Karpas-422 (cell line): ENCODE measurements around the gene TRMU. TPM values are rescaled to one million over a fixed set of nuclear protein-coding genes. Genes with fewer than 3 reads are reported as not detected.

Source experiments
- DNase-seq: peaks from one replicate; pipeline ENCODE4 v3.0.0-alpha.2; 2015
- H2AFZ ChIP-seq: fragments of 200-600 bp; sonication (generic); 2 replicates; pipeline ENCODE4 v1.6.1; 2014; ENCODE audit warnings: antibody characterized with exemption, low read length, mixed read lengths
- H3K27ac ChIP-seq: fragments of 200-600 bp; sonication (generic); 2 replicates; pipeline ENCODE4 v1.5.1; 2014; ENCODE audit warnings: mild to moderate bottlenecking, low read length, moderate library complexity
- H3K27me3 ChIP-seq: fragments of 200-600 bp; sonication (generic); 2 replicates; pipeline ENCODE4 v1.6.1; 2014; ENCODE audit warnings: low read length, mixed read lengths
- H3K36me3 ChIP-seq: fragments of 200-600 bp; sonication (generic); 2 replicates; pipeline ENCODE4 v1.6.1; 2014; ENCODE audit warnings: low read length, mixed read lengths; ENCODE audit not compliant: insufficient read depth
- H3K4me1 ChIP-seq: fragments of 200-600 bp; sonication (generic); 2 replicates; pipeline ENCODE4 v1.6.1; 2014; ENCODE audit warnings: mild to moderate bottlenecking, low read length, mixed read lengths
- H3K4me2 ChIP-seq: fragments of 200-600 bp; sonication (generic); 2 replicates; pipeline ENCODE4 v1.6.1; 2014; ENCODE audit warnings: low read length, low read depth, mild to moderate bottlenecking; ENCODE audit not compliant: poor library complexity, severe bottlenecking
- H3K4me3 ChIP-seq: fragments of 200-600 bp; sonication (generic); 2 replicates; pipeline ENCODE4 v1.5.1; 2014; ENCODE audit warnings: mild to moderate bottlenecking, antibody characterized with exemption, low read length, mixed read lengths
- H3K79me2 ChIP-seq: fragments of 200-600 bp; sonication (generic); 2 replicates; pipeline ENCODE4 v1.6.1; 2014; ENCODE audit warnings: mild to moderate bottlenecking, low read length, mixed read lengths
- H3K9ac ChIP-seq: fragments of 200-600 bp; sonication (generic); 2 replicates; pipeline ENCODE4 v1.6.0; 2014; ENCODE audit warnings: low read length
- H3K9me2 ChIP-seq: fragments of 200-600 bp; sonication (generic), shearing (Covaris generic); replicated peaks from 2 replicates; pipeline ENCODE4 v1.6.0; 2014; ENCODE audit warnings: mild to moderate bottlenecking, low read length, moderate library complexity; ENCODE audit not compliant: insufficient read depth
- H3K9me3 ChIP-seq: fragments of 300-700, 200-600 bp; sonication (generic); 2 replicates; pipeline ENCODE4 v1.6.1; 2014; ENCODE audit warnings: low read length, mixed read lengths
- H4K20me1 ChIP-seq: fragments of 200-600 bp; sonication (generic); 2 replicates; pipeline ENCODE4 v1.6.1; 2014; ENCODE audit warnings: mild to moderate bottlenecking, antibody characterized with exemption, low read length, low read depth; ENCODE audit not compliant: insufficient read depth
- total RNA-seq: library from RNA; depleted of rRNA; stranded (reverse); fragments of >200 nt; shearing (Covaris generic); gene quantifications from 2 replicates; pipeline ENCODE4 v1.2.3, GENCODE V29; 2014; ENCODE audit warnings: low replicate concordance

Gene TRMU
- total RNA-seq, 1 experiment from 2014 or later: 48.4 TPM

DNA sequence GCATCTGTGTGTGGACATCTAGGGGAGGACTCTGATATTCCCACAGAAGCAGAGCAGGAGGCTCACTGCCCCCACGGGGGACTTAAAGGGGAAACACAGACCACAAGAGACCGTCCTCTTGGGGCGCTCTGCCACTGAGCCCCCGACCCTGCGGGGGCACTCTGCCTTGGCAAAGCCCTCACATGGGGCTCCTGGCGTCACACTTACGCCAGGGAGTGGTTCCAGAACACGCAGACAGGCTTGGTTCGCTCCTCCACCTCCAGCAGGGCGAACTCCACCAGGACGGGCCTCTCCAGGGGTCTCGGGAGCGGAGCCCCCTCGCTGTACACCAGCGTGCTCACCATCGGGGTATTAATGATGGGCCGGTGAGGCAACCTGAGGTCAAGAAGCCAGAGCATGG is 45.1 kb downstream of the TRMU start:
- Histone ChIP-seq H4K20me1 (no peaks in the 10 kb centered on the region), H3K9me3 (peaks cover 5% of the 10 kb centered on the region), H3K36me3 (no peaks in the 10 kb centered on the region), H3K9ac (no peak overlapping the region), H3K79me2 (no peaks in the 10 kb centered on the region), H2AFZ (no peak overlapping the region), H3K27me3 (no peaks in the 10 kb centered on the region), H3K4me1 (no peaks in the 10 kb centered on the region), H3K4me3 (no peak overlapping the region), H3K4me2 (no peak overlapping the region), H3K9me2 (no peaks in the 10 kb centered on the region), H3K27ac (no peak overlapping the region)
- DNase-seq: no peak

DNA sequence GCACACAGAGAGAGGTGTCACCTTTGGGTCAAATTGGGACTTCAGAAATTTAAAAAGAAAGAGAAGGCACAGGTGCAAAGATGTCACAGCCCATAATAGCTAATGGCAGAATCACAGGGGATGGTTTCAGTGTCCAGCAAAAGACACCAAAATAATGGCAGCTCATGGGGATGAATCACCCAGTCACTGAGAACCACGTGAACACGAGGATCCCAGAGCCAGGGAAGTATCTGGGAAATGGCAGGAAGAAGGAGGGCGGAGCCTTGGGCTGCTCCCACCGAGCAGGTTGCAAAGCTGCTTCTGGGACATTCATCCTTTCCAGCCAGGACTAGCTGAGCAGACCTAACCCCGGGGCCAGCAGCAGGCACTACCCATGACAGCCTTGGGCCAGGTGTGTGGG is 45.6 kb downstream of the TRMU start:
- no peaks in the 10 kb centered on the region for H4K20me1 ChIP-seq
- no peak overlapping the region for H3K27ac ChIP-seq
- H3K4me3 ChIP-seq: no peak overlapping the region
- H3K36me3 ChIP-seq: no peaks in the 10 kb centered on the region
- H3K4me1 ChIP-seq: no peaks in the 10 kb centered on the region
- H3K9ac ChIP-seq: no peak overlapping the region
- no peaks in the 10 kb centered on the region for H3K9me2 ChIP-seq
- DNase-seq: no peak
- H3K27me3 ChIP-seq: no peaks in the 10 kb centered on the region
- H3K9me3 ChIP-seq: no peaks in the 10 kb centered on the region
- H3K79me2 ChIP-seq: no peaks in the 10 kb centered on the region
- H2AFZ ChIP-seq: no peak overlapping the region
- H3K4me2 ChIP-seq: no peak overlapping the region

DNA sequence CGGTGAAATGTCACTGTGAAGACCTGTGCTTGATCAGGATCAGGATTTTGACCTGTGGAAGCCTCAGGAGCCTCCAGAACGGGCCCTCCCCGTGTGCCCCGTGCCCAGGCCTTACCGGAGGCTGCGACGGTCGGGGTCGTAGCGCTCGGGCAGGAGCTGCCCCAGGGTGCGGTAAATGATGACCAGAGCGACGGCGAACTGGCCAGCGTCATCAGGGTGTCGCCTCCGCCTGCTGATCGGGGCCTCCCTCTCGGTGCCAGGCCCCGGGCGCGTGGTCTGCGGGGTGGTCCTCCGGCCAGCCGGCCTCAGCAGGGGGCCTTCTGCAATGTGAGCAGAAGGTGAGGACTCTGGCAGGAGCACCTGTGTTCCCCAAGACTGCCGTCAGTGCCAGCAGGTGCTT is 46.2 kb downstream of the TRMU start:
- Histone ChIP-seq H3K9ac (no peak overlapping the region), H3K4me3 (no peak overlapping the region), H4K20me1 (no peaks in the 10 kb centered on the region), H3K4me1 (no peaks in the 10 kb centered on the region), H2AFZ (no peak overlapping the region), H3K27me3 (no peaks in the 10 kb centered on the region), H3K9me3 (no peaks in the 10 kb centered on the region), H3K79me2 (no peaks in the 10 kb centered on the region), H3K36me3 (no peaks in the 10 kb centered on the region), H3K9me2 (no peaks in the 10 kb centered on the region), H3K4me2 (no peak overlapping the region), H3K27ac (no peak overlapping the region)
- DNase-seq: no peak

DNA sequence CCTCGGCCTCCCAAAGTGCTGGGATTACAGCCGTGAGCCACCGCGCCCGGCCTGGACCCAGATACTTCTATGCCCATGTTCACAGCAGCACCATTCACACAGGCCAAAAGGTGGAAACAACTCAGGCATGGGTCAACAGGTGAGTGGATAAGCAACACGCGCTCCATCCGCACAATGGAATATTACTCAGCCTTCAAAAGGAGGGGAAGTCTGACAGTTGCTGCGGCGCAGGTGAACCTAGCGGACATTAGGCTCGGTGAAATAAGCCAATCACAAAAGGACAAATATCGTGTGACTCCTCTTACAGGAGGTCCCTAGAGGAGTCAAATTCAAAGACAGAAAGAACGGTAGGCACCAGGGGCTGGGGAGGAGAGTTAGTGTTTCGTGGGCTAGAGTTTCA is 47.0 kb downstream of the TRMU start:
- H2AFZ ChIP-seq: no peak overlapping the region
- H3K9me2 ChIP-seq: no peaks in the 10 kb centered on the region
- H3K9me3 ChIP-seq: no peaks in the 10 kb centered on the region
- no peaks in the 10 kb centered on the region for H3K79me2 ChIP-seq
- H3K36me3 ChIP-seq: no peaks in the 10 kb centered on the region
- no peak overlapping the region for H3K9ac ChIP-seq
- H3K4me2 ChIP-seq: no peak overlapping the region
- H4K20me1 ChIP-seq: no peaks in the 10 kb centered on the region
- no peaks in the 10 kb centered on the region for H3K27me3 ChIP-seq
- no peak overlapping the region for H3K27ac ChIP-seq
- DNase-seq: no peak
- no peaks in the 10 kb centered on the region for H3K4me1 ChIP-seq
- H3K4me3 ChIP-seq: no peak overlapping the region

DNA sequence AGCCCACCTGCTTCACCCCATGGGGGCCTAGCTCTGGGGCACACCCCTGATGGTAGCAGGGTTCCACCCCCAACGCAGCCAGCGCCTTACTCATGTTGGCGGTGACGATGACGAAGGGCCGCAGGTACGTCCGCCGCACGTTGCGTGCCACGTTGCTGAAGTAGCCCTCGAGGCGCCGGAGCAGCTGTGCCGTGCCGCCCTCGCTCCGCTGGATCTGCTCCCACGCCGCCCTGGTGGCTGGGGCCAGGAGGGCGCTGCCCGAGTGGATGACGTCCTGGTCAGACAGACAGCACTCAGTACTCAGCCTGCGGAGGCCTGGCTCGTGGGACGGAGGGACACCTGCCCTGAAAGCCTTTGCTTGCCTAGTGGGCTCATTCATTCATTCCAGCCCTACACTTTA is 50.8 kb downstream of the TRMU start:
- H3K4me2 ChIP-seq: no peak overlapping the region
- no peaks in the 10 kb centered on the region for H3K79me2 ChIP-seq
- no peak overlapping the region for H3K9ac ChIP-seq
- no peaks in the 10 kb centered on the region for H3K9me3 ChIP-seq
- DNase-seq: no peak
- H3K4me3 ChIP-seq: no peak overlapping the region
- H4K20me1 ChIP-seq: no peaks in the 10 kb centered on the region
- H3K4me1 ChIP-seq: no peaks in the 10 kb centered on the region
- H3K9me2 ChIP-seq: no peaks in the 10 kb centered on the region
- no peak overlapping the region for H3K27ac ChIP-seq
- no peaks in the 10 kb centered on the region for H3K36me3 ChIP-seq
- no peak overlapping the region for H2AFZ ChIP-seq
- H3K27me3 ChIP-seq: no peaks in the 10 kb centered on the region

DNA sequence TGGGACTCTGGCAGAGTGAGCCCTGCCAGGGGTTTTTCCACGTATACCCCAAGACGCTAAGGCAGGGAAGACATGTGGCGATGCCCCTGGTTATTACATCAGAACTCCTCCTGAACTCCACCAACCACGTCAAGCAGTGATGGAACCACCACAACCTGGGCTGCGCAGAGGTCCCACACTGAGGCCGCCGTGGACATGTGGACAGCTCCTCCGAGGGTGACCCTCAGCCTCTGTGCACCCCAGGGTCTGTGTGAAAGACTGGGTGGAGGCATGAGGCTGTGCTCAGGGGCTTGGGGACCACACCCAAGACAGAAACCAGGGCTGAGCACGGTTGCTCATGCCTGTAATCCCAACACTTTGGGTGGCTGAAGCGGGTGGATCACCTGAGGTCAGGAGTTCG is 52.2 kb downstream of the TRMU start:
- Histone ChIP-seq H3K9me2 (no peaks in the 10 kb centered on the region), H3K4me2 (no peak overlapping the region), H3K27ac (no peak overlapping the region), H2AFZ (no peak overlapping the region), H3K79me2 (no peaks in the 10 kb centered on the region), H3K4me1 (no peaks in the 10 kb centered on the region), H3K9me3 (no peaks in the 10 kb centered on the region), H3K9ac (no peak overlapping the region), H3K27me3 (no peaks in the 10 kb centered on the region), H4K20me1 (no peaks in the 10 kb centered on the region), H3K36me3 (no peaks in the 10 kb centered on the region), H3K4me3 (no peak overlapping the region)
- no peak for DNase-seq

DNA sequence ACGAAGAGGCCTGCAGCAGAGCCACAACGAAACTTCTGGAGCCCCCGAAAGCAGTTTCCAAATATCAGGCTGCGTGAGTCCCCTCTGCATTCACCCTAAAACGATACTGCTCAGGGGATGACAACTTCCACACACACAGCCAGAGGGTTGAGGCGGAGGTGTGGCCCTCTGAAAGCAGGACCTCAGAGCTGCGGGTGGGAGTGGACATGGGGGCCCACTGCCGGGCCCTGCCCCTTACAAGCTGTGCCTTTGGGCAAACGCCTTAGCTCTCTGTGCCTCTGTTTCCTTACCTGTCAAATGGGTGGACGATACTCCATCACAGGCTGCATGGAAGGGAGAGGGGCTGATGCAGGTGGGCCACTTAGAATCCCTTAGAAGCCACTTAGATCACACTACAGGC is 53.1 kb downstream of the TRMU start:
- DNase-seq: no peak
- Histone ChIP-seq H3K4me1 (no peaks in the 10 kb centered on the region), H3K9me2 (no peaks in the 10 kb centered on the region), H3K27ac (no peak overlapping the region), H3K4me2 (no peak overlapping the region), H3K9me3 (no peaks in the 10 kb centered on the region), H4K20me1 (no peaks in the 10 kb centered on the region), H3K36me3 (no peaks in the 10 kb centered on the region), H3K79me2 (no peaks in the 10 kb centered on the region), H2AFZ (no peak overlapping the region), H3K9ac (no peak overlapping the region), H3K27me3 (no peaks in the 10 kb centered on the region), H3K4me3 (no peak overlapping the region)

DNA sequence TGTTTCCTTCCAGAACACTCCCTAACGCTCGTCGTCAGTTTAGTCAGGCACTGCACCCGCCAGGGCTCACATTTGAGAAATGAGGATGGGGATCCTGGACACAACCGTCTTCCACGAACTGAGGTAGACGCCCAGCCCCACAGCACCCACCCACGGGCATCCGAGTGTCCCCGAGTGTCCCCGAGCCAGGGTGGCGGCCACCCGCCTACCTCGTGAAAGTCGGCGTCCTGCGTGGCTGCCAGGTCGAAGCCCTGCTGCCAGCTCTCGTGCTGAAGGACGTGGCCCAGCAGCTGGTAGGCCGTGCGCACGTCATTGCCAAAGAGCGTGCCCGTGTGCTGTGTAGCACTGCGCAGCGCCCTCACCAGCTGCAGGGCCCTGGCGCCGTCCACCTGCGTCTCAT is 53.6 kb downstream of the TRMU start:
- Histone ChIP-seq H3K27me3 (no peaks in the 10 kb centered on the region), H3K9me3 (no peaks in the 10 kb centered on the region), H4K20me1 (no peaks in the 10 kb centered on the region), H3K4me3 (no peak overlapping the region), H3K36me3 (no peaks in the 10 kb centered on the region), H2AFZ (no peak overlapping the region), H3K4me1 (no peaks in the 10 kb centered on the region), H3K27ac (no peak overlapping the region), H3K9me2 (no peaks in the 10 kb centered on the region), H3K9ac (no peak overlapping the region), H3K79me2 (no peaks in the 10 kb centered on the region), H3K4me2 (no peak overlapping the region)
- DNase-seq: no peak

DNA sequence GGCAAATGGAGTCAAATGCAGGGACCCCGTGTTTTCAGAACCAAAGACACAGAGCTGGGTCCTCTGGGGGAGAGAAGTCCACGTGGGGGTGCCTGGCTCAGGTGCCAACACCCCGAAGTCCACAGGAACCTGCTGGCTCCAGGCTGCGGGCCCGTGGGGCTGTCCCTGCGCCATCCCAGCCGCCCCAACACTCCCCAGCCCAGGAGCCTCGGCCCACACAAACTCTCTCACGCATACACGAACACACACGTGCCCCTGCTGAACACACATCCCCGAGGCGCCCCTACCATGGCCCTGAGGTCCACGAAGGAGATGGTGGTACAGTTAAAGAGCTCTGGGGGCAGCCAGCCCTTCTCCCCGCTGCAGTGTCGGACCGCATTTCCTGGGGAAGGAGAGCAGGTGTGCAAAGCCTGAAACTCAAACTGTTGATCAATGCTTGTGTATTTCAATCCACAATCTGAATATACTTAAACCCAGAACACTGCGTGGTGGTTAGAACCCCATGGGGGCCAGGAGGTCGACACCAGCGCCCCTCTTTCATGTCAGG is 54.7 kb downstream of the TRMU start:
- Histone ChIP-seq H4K20me1 (no peaks in the 10 kb centered on the region), H3K9me3 (no peaks in the 10 kb centered on the region), H3K27ac (no peak overlapping the region)

More for the DNA sequence above, 54.7 kb downstream of the TRMU start:
- DNase-seq: no peak
- H3K4me1 ChIP-seq: no peaks in the 10 kb centered on the region
- H3K36me3 ChIP-seq: no peaks in the 10 kb centered on the region
- no peak overlapping the region for H2AFZ ChIP-seq
- H3K9ac ChIP-seq: no peak overlapping the region
- no peak overlapping the region for H3K4me3 ChIP-seq
- no peak overlapping the region for H3K4me2 ChIP-seq
- H3K9me2 ChIP-seq: no peaks in the 10 kb centered on the region
- H3K79me2 ChIP-seq: no peaks in the 10 kb centered on the region
- H3K27me3 ChIP-seq: no peaks in the 10 kb centered on the region
